ENCODE results near the gene MYOZ2.

Gene MYOZ2

DNA sequence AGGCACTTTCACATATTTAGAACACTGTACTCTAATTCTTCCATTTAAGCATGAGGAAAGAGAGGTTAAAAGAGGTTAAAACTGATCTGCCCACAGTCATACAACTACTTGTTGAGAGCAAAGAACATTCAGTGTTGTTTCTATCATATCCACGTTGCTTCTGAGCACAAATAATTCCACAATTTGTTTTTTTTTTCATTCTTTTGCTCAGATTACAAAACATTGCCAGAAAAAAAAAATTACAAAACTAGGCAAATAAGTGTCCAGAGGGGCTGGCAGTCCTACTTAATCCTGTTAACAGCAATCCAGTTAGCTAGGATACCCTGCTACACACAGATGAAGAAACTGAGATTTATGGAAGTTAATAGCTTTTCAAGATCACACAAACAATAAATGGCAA is 70.5 kb downstream of the MYOZ2 start:
- TF ChIP-seq, protein P1, sequence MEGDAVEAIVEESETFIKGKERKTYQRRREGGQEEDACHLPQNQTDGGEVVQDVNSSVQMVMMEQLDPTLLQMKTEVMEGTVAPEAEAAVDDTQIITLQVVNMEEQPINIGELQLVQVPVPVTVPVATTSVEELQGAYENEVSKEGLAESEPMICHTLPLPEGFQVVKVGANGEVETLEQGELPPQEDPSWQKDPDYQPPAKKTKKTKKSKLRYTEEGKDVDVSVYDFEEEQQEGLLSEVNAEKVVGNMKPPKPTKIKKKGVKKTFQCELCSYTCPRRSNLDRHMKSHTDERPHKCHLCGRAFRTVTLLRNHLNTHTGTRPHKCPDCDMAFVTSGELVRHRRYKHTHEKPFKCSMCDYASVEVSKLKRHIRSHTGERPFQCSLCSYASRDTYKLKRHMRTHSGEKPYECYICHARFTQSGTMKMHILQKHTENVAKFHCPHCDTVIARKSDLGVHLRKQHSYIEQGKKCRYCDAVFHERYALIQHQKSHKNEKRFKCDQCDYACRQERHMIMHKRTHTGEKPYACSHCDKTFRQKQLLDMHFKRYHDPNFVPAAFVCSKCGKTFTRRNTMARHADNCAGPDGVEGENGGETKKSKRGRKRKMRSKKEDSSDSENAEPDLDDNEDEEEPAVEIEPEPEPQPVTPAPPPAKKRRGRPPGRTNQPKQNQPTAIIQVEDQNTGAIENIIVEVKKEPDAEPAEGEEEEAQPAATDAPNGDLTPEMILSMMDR (IDR thresholded peaks at IDR 0.05; ENCODE audit: low read depth, low read length, missing control alignments), result no peak
- no peak overlapping the region for H3K4me3 ChIP-seq (replicated peaks; ENCODE audit: low read depth, low read length)
- no peak for DNase-seq (ENCODE audit: extremely low read depth, low read depth)

DNA sequence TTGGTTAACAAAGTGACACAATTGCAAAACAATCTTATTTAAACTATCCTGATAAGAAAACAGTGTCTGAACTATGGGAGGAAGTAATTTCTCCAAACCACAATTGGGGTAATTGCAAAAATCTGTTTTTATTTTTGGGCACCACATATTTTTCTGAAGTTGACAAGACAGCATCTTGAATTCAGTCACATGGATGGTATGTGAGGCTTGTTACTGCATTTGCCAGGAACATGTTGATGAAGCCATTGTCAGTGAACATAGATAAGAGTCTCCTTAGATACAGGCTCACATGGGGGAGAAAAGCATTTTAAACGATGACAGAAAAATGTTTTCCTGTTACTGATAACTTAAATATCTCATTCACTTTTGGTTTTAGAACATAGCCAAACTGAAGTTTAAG is 71.4 kb downstream of the MYOZ2 start:
- H3K4me3 ChIP-seq (replicated peaks; ENCODE audit: low read depth, low read length), result no peak overlapping the region
- DNase-seq (ENCODE audit: extremely low read depth, low read depth), result peak; percentile 44

GRCh38 chr4:119209077-119209476 is 73.4 kb downstream of the MYOZ2 start:
- DNase-seq (ENCODE audit: extremely low read depth, low read depth), result peak; percentile 94
- TF ChIP-seq, protein P1 (IDR thresholded peaks at IDR 0.05; ENCODE audit: low read depth, low read length, missing control alignments), result no peak
- no peak overlapping the region for H3K4me3 ChIP-seq (replicated peaks; ENCODE audit: low read depth, low read length)

More for the DNA sequence above, 71.4 kb downstream of the MYOZ2 start:
- TF ChIP-seq, protein P1 (IDR thresholded peaks at IDR 0.05; ENCODE audit: low read depth, low read length, missing control alignments), result no peak

DNA sequence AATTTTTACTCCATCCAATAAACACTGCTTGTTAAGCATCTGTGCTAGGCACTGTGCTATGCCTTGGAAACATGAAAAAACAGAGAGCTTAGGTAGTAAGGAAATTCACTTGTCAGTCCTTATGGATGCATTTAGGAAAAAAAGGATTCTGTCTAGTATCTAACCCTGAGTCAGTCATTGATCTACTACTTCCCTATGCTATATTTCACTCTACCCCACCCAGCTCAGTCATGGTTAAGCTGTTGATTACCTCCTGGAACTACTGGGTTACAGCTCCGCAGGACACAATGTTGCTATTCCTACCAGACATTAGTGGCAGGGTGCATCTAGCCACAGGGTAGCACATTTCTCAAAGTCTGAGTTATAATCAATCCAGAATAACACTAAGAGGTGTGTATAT is 74.0 kb downstream of the MYOZ2 start:
- H3K4me3 ChIP-seq (replicated peaks; ENCODE audit: low read depth, low read length), result no peak overlapping the region
- TF ChIP-seq, protein P1 (IDR thresholded peaks at IDR 0.05; ENCODE audit: low read depth, low read length, missing control alignments), result no peak
- no peak for DNase-seq (ENCODE audit: extremely low read depth, low read depth)

- DNase-seq (ENCODE audit: extremely low read depth, low read depth), result no peak
- TF ChIP-seq, protein P1 (IDR thresholded peaks at IDR 0.05; ENCODE audit: low read depth, low read length, missing control alignments), result no peak
- H3K4me3 ChIP-seq (replicated peaks; ENCODE audit: low read depth, low read length), result peak overlapping the region; percentile 79
These were observed 75.1 kb downstream of the MYOZ2 start for GRCh38 chr4:119210775-119211174.

- peak overlapping the region; percentile 79 for H3K4me3 ChIP-seq (replicated peaks; ENCODE audit: low read depth, low read length)
- TF ChIP-seq, protein P1 (IDR thresholded peaks at IDR 0.05; ENCODE audit: low read depth, low read length, missing control alignments), result no peak
- DNase-seq (ENCODE audit: extremely low read depth, low read depth), result no peak
These were observed 76.2 kb downstream of the MYOZ2 start for GRCh38 chr4:119211867-119212233.

DNA sequence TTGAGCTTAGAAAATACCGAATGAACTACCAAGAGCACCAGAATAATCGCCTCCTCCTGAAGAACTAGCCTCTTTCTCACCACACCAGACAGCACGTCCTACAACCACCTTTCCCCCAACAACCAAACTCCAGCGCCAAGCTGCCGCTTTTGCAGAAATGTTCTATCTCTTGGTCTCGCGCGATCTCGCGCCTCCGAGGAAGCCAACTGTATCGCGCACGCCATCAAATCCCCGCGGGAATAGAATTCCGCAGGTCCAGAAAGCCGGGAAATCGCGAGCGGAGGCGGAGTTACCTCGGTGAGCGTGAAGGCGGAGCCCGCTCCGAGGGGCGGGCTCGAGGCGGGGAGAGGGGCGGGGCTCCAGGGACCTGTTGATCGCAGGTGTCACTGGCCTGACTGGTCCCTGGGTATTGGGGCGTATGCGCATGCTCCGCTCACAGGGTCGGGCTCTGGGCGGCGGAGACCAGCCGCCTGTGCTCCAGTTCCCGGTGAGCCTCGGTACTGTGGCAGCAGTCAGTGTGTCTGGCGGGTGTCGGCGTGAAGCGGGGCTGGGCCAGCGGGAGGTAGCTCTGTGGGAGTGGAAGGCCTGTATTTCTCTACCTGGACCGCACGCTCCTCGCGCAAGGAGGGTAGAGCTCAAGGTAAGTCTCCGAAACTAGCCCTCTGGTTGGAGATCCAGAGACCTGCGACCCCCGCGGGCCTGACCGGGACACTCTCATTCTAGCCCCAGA is 76.8 kb downstream of the MYOZ2 start, which contains the start of gene USP53:
Gene USP53 (plus strand): TSS at position 480 of the 730 bp plus-strand sequence. CDS start 27,047 bp downstream, outside the sequence.
- DNase-seq (ENCODE audit: extremely low read depth, low read depth), result peak; percentile 95
- TF ChIP-seq, protein P1 (IDR thresholded peaks at IDR 0.05; ENCODE audit: low read depth, low read length, missing control alignments), result no peak
- peak within 1 kb of the TSS; percentile 79 for H3K4me3 ChIP-seq (replicated peaks; ENCODE audit: low read depth, low read length)
